ENCODE data around the gene USP47. TPM values are rescaled to one million over a fixed set of nuclear protein-coding genes. Genes with fewer than 3 reads are reported as not detected.

The USP47 gene
- total and polyA plus RNA-seq, 2 of the 8 experiments (the other 6 are each of a cell fraction or from before 2014, with no cell fraction given), result 4.2 to 21.3 TPM

DNA sequence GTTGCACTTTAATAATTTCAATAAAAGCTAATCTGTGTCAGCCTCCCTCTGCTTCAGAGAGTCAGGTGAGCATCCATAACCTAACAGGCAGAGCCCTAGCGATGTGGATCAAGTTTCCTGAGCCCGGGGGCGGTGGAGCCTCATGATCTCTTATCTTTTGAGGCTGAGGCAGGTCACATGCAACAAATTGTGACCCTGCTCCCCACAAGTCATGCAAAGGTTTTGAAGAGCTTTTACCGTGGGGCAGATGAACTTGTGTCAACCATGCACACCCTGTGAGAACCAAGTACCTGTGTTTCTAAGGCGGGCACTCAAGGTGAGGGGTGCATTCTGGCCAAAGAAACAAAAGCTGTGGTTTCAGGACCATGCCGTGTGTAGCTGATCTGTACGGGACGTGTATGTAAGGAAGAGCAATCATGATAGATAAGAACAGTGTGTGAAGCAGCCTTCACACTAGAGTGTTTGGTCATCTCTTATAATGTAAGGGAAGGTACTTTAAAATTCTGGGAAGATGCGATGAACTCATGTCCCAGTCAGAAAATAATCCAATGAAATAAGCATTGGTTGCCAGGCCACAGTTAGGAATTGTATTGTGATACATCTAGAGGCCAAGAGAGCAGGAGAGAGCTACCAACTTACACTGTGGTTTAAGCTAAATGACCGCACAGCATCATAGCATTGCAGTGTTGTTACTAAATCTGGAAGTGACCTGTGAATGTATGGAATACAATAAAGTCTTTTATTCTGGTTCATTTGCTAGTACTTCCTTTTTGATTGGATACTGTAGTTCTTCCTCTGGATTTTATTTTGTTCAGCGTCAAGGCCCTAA is 116.8 kb downstream of the USP47 start:
- H3K36me3 ChIP-seq (ENCODE audit: control insufficient read depth in 2 of 4, insufficient read depth in 4 of 4, low read length in 3 of 4), result peaks cover 0 to 22% (median 14%) of the 10 kb centered on the region in 4 experiments; a peak in 6 of 8 replicates
- no peak overlapping the region for H2BK20ac ChIP-seq (ENCODE audit: low read length)
- no peaks in the 10 kb centered on the region for H3K4me1 ChIP-seq (replicated peaks in 1 of 4; ENCODE audit: control insufficient read depth in 3 of 4, insufficient read depth in 4 of 4, low read length in 3 of 4)
- no peak overlapping the region for H3K14ac ChIP-seq (ENCODE audit: insufficient read length)
- H3K4ac ChIP-seq (replicated peaks; ENCODE audit: insufficient read length, low read depth, low read length), result no peak overlapping the region
- no peak overlapping the region for H4K5ac ChIP-seq (ENCODE audit: insufficient read length, low read depth, low read length)
- H4K91ac ChIP-seq (replicated peaks; ENCODE audit: insufficient read length, low read length), result no peak overlapping the region
- no peak overlapping the region for H3K9ac ChIP-seq (replicated peaks in 1 of 4; ENCODE audit: extremely low read depth in 1 of 4, low read depth in 3 of 4, low read length in 3 of 4)
- 95% methylated on average over 11 of the region's 11 CpGs; no CpG with 5 or more reads in 1 of the 2 experiments for WGBS, 2 experiments (ENCODE audit: extremely low coverage in 1 of 2, insufficient coverage in 1 of 2, insufficient read length in 1 of 2, insufficient replicate concordance in 2 of 2, low coverage in 1 of 2, low lambda C conversion rate in 2 of 2, missing lambda C conversion rate in 1 of 2)
- H3K9me3 ChIP-seq (ENCODE audit: insufficient read depth in 2 of 2, low read depth in 1 of 2, low read length in 1 of 2), result no peaks in the 10 kb centered on the region
- no peak for DNase-seq (ENCODE audit: low read depth in 1 of 2, low spot score in 2 of 2)
- H2AK5ac ChIP-seq (ENCODE audit: low read depth, low read length), result no peak overlapping the region
- no peak overlapping the region for H2BK5ac ChIP-seq (ENCODE audit: low read depth, low read length)
- H4K20me1 ChIP-seq (replicated peaks in 1 of 2; ENCODE audit: control insufficient read depth in 1 of 2, insufficient read depth in 2 of 2, low read length in 2 of 2), result no peaks in the 10 kb centered on the region
- no peaks in the 10 kb centered on the region for H3K79me1 ChIP-seq (ENCODE audit: low read depth, low read length)
- H3K23me2 ChIP-seq (ENCODE audit: low read depth, low read length), result no peaks in the 10 kb centered on the region
- no peak for FAIRE-seq
- H3K23ac ChIP-seq (ENCODE audit: insufficient read length), result no peak overlapping the region
- H2AFZ ChIP-seq (ENCODE audit: low read length), result no peak overlapping the region
- no peak overlapping the region for H3K4me3 ChIP-seq (ENCODE audit: extremely low read depth in 1 of 4, insufficient read depth in 2 of 4, low read depth in 3 of 4, low read length in 4 of 4)
- H3K4me2 ChIP-seq (ENCODE audit: insufficient read depth in 1 of 2, low read depth in 2 of 2, low read length in 2 of 2), result no peak overlapping the region
- no peak overlapping the region for H4K8ac ChIP-seq (ENCODE audit: extremely low read depth, insufficient read depth, low read length)
- H3K27ac ChIP-seq (ENCODE audit: low read depth, low read length), result no peak overlapping the region
- TF ChIP-seq, protein P1, sequence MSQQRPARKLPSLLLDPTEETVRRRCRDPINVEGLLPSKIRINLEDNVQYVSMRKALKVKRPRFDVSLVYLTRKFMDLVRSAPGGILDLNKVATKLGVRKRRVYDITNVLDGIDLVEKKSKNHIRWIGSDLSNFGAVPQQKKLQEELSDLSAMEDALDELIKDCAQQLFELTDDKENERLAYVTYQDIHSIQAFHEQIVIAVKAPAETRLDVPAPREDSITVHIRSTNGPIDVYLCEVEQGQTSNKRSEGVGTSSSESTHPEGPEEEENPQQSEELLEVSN (IDR thresholded peaks at IDR 0.05), result no peak
- TF ChIP-seq RNF2 (IDR thresholded peaks at IDR 0.05; ENCODE audit: borderline replicate concordance, low read depth, low read length, missing control alignments, poor library complexity, severe bottlenecking) (no peak), HDAC2 (IDR thresholded peaks at IDR 0.05; ENCODE audit: borderline replicate concordance in 1 of 2, low read depth in 2 of 2, low read length in 2 of 2) (no peak), CREB1 (IDR thresholded peaks at IDR 0.05) (no peak)
- H3K79me2 ChIP-seq (ENCODE audit: control insufficient read depth in 1 of 2, insufficient read depth in 2 of 2, low read length in 2 of 2), result no peaks in the 10 kb centered on the region
- H3K56ac ChIP-seq (replicated peaks; ENCODE audit: insufficient read length, low read depth, low read length), result no peak overlapping the region
- H2BK15ac ChIP-seq (ENCODE audit: low read length), result no peak overlapping the region
- no peak overlapping the region for H2BK12ac ChIP-seq (ENCODE audit: low read depth, low read length)
- H3K18ac ChIP-seq (ENCODE audit: extremely low read depth, low read length), result no peak overlapping the region
- no peak overlapping the region for H2BK120ac ChIP-seq (replicated peaks; ENCODE audit: low read depth, low read length)
- CTCF ChIA-PET (ENCODE audit: partially characterized antibody), result interaction anchor here (0.8 to 5.3 kb wide), 4 partner anchors 8 to 86 kb away, joined by 3 to 34 read pairs (median 7); no protein-coding TSS in a partner anchor
- H3K27me3 ChIP-seq (replicated peaks in 1 of 4; ENCODE audit: control insufficient read depth in 3 of 4, extremely low read depth in 1 of 4, insufficient read depth in 3 of 4, low read length in 3 of 4), result no peaks in the 10 kb centered on the region
- POLR2A ChIA-PET (ENCODE audit: partially characterized antibody), result no interaction called here
